Measurements from ENCODE around the gene INSC. TPM values are rescaled to one million over a fixed set of nuclear protein-coding genes. Genes with fewer than 3 reads are reported as not detected.

INSC gene
- total RNA-seq, 4 donors from 2014 or later: 1.3 to 11.4 (median 2.6) TPM

DNA sequence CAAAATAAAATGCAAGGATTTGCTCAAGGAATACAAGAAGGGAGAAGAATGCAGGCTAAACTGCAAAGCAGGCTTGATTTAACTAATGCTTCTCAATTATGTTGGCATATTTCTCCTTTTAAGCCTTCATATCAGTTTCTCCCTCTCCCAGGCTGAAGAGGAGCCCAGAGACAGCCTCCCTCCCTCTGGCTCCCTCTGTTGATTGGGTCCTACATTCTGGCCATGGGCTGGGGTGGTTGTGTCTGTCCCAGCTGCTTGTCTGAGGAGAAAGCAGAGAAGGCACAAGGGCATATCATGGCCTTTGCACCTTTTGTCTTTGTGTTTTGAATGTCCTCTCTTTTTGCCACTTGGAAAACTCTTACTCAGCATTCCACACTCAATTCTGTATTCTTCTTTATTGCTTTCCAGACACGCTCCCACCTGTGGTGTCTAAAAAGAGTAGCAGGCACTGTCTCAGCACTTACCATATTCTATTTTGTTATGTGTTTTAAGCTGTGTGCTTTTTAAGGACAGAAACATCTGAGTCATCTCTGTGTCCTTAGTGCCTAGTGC lies 77.4 kb downstream of the INSC start:
- TF ChIP-seq EP300 (IDR thresholded peaks at IDR 0.05) (no peak), POLR2AphosphoS5 (IDR thresholded peaks at IDR 0.05) (no peak), POLR2A (IDR thresholded peaks at IDR 0.05) (no peak)
- TF ChIP-seq, protein P1, sequence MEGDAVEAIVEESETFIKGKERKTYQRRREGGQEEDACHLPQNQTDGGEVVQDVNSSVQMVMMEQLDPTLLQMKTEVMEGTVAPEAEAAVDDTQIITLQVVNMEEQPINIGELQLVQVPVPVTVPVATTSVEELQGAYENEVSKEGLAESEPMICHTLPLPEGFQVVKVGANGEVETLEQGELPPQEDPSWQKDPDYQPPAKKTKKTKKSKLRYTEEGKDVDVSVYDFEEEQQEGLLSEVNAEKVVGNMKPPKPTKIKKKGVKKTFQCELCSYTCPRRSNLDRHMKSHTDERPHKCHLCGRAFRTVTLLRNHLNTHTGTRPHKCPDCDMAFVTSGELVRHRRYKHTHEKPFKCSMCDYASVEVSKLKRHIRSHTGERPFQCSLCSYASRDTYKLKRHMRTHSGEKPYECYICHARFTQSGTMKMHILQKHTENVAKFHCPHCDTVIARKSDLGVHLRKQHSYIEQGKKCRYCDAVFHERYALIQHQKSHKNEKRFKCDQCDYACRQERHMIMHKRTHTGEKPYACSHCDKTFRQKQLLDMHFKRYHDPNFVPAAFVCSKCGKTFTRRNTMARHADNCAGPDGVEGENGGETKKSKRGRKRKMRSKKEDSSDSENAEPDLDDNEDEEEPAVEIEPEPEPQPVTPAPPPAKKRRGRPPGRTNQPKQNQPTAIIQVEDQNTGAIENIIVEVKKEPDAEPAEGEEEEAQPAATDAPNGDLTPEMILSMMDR (IDR thresholded peaks at IDR 0.05): no peak
- 100% methylated on average over 1 of the region's 1 CpG; no CpG with 5 or more reads in 1 of the 2 donors for WGBS, 2 donors (ENCODE audit: low coverage in 1 of 2)
- H3K27ac ChIP-seq: no peak overlapping the region
- H3K4me3 ChIP-seq: no peak overlapping the region
- H3K9me3 ChIP-seq: no peaks in the 10 kb centered on the region
- H3K4me1 ChIP-seq: peaks cover 0 to 27% (median 0%) of the 10 kb centered on the region in 3 donors
- ATAC-seq: no peak
- H3K36me3 ChIP-seq: no peaks in the 10 kb centered on the region
- no peaks in the 10 kb centered on the region for H3K27me3 ChIP-seq

DNA sequence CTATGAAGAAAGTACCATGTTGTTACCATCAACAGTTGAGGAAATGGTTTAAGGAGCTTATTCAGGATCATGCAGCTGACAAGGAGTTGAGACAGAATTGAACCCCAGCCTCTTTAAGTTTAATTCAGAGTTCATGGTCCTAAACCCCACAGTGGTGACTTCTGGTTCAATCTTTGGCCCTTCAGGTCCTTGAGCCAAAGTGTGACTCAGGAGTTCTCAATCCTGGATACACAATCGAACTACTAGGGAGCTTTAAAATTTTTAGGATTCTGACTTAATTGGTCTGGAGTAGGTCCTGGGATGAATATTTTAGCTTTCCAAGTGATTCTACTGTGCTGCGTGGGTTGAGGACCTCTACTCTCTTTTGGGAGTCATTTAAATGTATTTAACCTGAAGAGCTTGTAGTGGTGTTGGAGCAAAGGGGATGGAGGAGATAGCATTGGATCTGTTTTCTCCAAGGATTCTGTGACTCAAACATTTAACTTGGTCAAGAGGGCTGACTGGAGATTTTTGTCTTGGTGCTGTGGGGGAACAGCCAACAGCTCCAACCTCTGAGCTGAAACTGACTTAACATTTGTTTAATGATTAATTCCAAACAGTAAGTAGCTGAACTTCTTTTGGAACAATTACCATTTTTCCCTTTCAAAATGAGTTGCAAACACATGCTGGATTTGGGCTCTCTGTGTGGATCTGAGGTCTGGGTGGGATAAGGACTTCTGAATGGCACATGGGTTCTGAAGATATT lies 80.1 kb downstream of the INSC start:
- peak overlapping the region in 1 of 4 donors; percentile 12 for H3K27ac ChIP-seq
- 75 to 100% methylated on average over 1 to 2 of the region's 2 CpGs for WGBS, 2 donors (ENCODE audit: low coverage in 1 of 2)
- TF ChIP-seq POLR2A (IDR thresholded peaks at IDR 0.05) (no peak), POLR2AphosphoS5 (IDR thresholded peaks at IDR 0.05) (no peak), EP300 (IDR thresholded peaks at IDR 0.05) (no peak)
- TF ChIP-seq, protein P1 (IDR thresholded peaks at IDR 0.05): no peak

DNA sequence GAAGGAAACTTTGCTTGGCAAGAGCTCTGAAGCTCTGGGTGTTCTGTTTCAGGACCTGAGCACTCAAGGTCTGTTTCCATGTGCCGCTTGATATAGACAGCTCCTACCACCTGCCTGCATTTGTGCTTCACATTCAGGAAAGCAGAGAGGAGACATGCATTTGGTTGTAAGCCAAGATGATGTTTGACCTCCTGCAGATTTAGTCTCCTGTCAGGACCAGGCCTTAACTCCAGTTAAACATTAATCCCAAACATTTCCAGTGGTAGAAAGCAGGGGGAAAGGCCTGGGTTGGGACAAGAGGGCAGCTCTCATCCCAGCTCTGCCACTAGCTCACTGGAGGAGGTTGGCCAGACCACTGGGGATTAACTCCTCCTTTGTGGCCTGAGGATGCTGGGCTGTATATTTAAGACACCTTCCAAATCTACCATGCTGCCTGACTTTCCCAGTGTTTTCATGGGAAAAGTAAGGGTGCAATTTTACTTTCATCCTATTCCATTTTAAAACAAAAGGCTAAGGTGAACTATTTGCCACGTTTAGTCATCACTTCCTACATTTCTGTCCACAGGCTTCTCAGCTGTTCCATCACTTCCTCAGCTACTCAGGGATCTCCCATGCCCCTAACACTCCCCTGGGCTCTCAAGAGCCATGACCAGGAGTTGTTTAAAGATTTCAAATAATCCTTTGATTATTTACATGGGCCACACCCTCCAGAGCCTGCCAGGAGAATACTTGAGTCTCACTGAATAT lies 80.9 kb downstream of the INSC start:
- Histone ChIP-seq H3K27me3 (no peaks in the 10 kb centered on the region), H3K4me1 (peaks cover 0 to 62% (median 4%) of the 10 kb centered on the region in 3 donors), H3K4me3 (no peak overlapping the region), H3K36me3 (no peaks in the 10 kb centered on the region), H3K27ac (peak overlapping the region in 1 of 4 donors; percentile 12), H3K9me3 (no peaks in the 10 kb centered on the region)
- no peak for ATAC-seq
- TF ChIP-seq POLR2AphosphoS5 (IDR thresholded peaks at IDR 0.05): no peak
- no peak for TF ChIP-seq POLR2A (IDR thresholded peaks at IDR 0.05)
- TF ChIP-seq EP300 (IDR thresholded peaks at IDR 0.05): no peak
- TF ChIP-seq, protein P1 (IDR thresholded peaks at IDR 0.05): no peak
- WGBS, 2 donors (ENCODE audit: low coverage in 1 of 2): 47 to 57% methylated on average over 1 to 2 of the region's 2 CpGs

More for the DNA sequence above, 80.1 kb downstream of the INSC start:
- no peaks in the 10 kb centered on the region for H3K27me3 ChIP-seq
- H3K4me3 ChIP-seq: no peak overlapping the region
- no peaks in the 10 kb centered on the region for H3K9me3 ChIP-seq
- H3K4me1 ChIP-seq: peaks cover 0 to 54% (median 4%) of the 10 kb centered on the region in 3 donors
- ATAC-seq: no peak
- no peaks in the 10 kb centered on the region for H3K36me3 ChIP-seq

DNA sequence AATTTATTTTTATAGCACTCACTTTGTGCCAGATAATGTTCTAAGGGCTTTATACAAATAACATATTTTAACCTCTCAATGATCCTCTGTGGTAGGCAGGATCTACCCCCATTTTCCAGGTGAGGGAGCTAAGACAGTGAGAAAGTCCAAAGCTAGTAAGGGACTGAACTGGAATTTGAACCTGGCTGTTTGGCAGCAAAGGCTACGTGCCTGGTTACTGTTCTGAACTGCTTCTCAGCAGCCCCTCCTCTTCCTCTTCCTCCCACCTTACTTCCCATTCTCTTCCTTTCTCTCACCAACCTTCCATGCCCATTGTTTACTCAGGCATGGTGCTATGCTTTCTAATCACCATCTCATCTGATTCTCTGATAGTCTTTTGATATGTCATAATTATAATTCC lies 82.0 kb downstream of the INSC start:
- no peak for ATAC-seq
- Histone ChIP-seq H3K4me3 (no peak overlapping the region), H3K27me3 (no peaks in the 10 kb centered on the region), H3K27ac (no peak overlapping the region), H3K4me1 (peaks cover 0 to 65% (median 4%) of the 10 kb centered on the region in 3 donors), H3K9me3 (no peaks in the 10 kb centered on the region), H3K36me3 (no peaks in the 10 kb centered on the region)
- TF ChIP-seq EP300 (IDR thresholded peaks at IDR 0.05): no peak
- TF ChIP-seq, protein P1 (IDR thresholded peaks at IDR 0.05): no peak
- no peak for TF ChIP-seq POLR2A (IDR thresholded peaks at IDR 0.05)
- no peak for TF ChIP-seq POLR2AphosphoS5 (IDR thresholded peaks at IDR 0.05)
- 71 to 83% methylated on average over 1 of the region's 1 CpG for WGBS, 2 donors (ENCODE audit: low coverage in 1 of 2)

Data from gastroesophageal sphincter (tissue), 4 donors.